SU-DHL-6 (cell line): Measurements from ENCODE around the gene DHRS1.

ENCODE experiments used
- EZH2phosphoT487 ChIP-seq: fragments of 200-600 bp; sonication (generic), shearing (Covaris generic); conservative IDR thresholded peaks from 2 replicates; pipeline ENCODE4 v1.6.1; 2018; ENCODE audit warnings: mild to moderate bottlenecking, antibody characterized with exemption, low read length, moderate library complexity, mixed read lengths
- TF ChIP-seq, protein P1 (sequence below): fragments of 200-600 bp; sonication (generic); IDR thresholded peaks from one replicate; pipeline ENCODE4 v1.5.1; 2017; ENCODE audit warnings: antibody characterized with exemption, mild to moderate bottlenecking, low read length, moderate library complexity; ENCODE audit not compliant: insufficient read depth, poor library complexity, severe bottlenecking

GRCh38 chr14:24304019-24304387, 4.4 kb upstream of the DHRS1 start:
- TF ChIP-seq, protein P1, sequence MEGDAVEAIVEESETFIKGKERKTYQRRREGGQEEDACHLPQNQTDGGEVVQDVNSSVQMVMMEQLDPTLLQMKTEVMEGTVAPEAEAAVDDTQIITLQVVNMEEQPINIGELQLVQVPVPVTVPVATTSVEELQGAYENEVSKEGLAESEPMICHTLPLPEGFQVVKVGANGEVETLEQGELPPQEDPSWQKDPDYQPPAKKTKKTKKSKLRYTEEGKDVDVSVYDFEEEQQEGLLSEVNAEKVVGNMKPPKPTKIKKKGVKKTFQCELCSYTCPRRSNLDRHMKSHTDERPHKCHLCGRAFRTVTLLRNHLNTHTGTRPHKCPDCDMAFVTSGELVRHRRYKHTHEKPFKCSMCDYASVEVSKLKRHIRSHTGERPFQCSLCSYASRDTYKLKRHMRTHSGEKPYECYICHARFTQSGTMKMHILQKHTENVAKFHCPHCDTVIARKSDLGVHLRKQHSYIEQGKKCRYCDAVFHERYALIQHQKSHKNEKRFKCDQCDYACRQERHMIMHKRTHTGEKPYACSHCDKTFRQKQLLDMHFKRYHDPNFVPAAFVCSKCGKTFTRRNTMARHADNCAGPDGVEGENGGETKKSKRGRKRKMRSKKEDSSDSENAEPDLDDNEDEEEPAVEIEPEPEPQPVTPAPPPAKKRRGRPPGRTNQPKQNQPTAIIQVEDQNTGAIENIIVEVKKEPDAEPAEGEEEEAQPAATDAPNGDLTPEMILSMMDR = no peak
- TF ChIP-seq EZH2phosphoT487 = no peak
